Thoracic aorta (tissue), 2 donors: ENCODE measurements around the gene SLC25A13. TPM values are rescaled to one million over a fixed set of nuclear protein-coding genes. Genes with fewer than 3 reads are reported as not detected.

Source experiments
- ATAC-seq: fragments of 150-250 bp; one replicate; pipeline ENCODE4 v1.8.0; 2017; ENCODE audit warnings: low read depth; ENCODE audit not compliant: insufficient number of reproducible peaks, low FRiP score
- DNase-seq: peaks from one replicate; pipeline ENCODE4 v3.0.0-alpha.2; 2020; ENCODE audit warnings: low spot score
- H3K27ac ChIP-seq, 2 donors: fragments of 200-600 bp; sonication (generic); 1 replicate in 1 of 2; 2 replicates in 1 of 2; pipeline ENCODE4 v1.5.1; 2016; ENCODE audit warnings: mild to moderate bottlenecking in 2 of 2, moderate library complexity in 2 of 2
- H3K27me3 ChIP-seq: fragments of 200-600 bp; sonication (generic); replicated peaks from 2 replicates; pipeline ENCODE4 v1.6.0; 2016; ENCODE audit warnings: mild to moderate bottlenecking; ENCODE audit not compliant: insufficient read depth
- H3K36me3 ChIP-seq: fragments of 200-600 bp; sonication (generic); one replicate; pipeline ENCODE4 v1.5.1; 2016
- H3K4me1 ChIP-seq, 2 donors: fragments of 200-600 bp; sonication (generic); 1 replicate in 1 of 2; 2 replicates in 1 of 2; pipeline versions ENCODE4 v1.5.1 to v1.6.0; 2016; ENCODE audit warnings: low read depth in 2 of 2, mild to moderate bottlenecking in 1 of 2; ENCODE audit not compliant: control insufficient read depth in 1 of 2
- H3K4me3 ChIP-seq: fragments of 200-600 bp; sonication (generic); 2 replicates; pipeline ENCODE4 v1.5.1; 2016; ENCODE audit warnings: mild to moderate bottlenecking
- H3K9me3 ChIP-seq: fragments of 200-600 bp; sonication (generic); 2 replicates; pipeline ENCODE4 v1.5.1; 2016
- CTCF ChIP-seq: fragments of 200-600 bp; sonication (generic); IDR thresholded peaks from one replicate; pipeline ENCODE4 v1.5.1; 2019; ENCODE audit warnings: antibody characterized with exemption
- total RNA-seq, 2 donors: library from RNA; depleted of rRNA; stranded (reverse); fragments of >200 nt; gene quantifications; one replicate each; pipeline versions ENCODE4 v1.1.0 to v1.2.3, GENCODE V29; 2016

SLC25A13 gene
- total RNA-seq, 2 donors from 2014 or later = 18.5 to 24.2 TPM

- no peaks in the 10 kb centered on the region for H3K9me3 ChIP-seq
- H3K27me3 ChIP-seq = no peaks in the 10 kb centered on the region
- no peaks in the 10 kb centered on the region for H3K4me1 ChIP-seq
- peaks cover 3% of the 10 kb centered on the region for H3K36me3 ChIP-seq
- TF ChIP-seq CTCF = no peak
- no peak overlapping the region for H3K27ac ChIP-seq
- ATAC-seq (no peak), DNase-seq (no peak)
- no peak overlapping the region for H3K4me3 ChIP-seq
Measured at GRCh38 chr7:96266580-96266979, 55.3 kb downstream of the SLC25A13 start.

- ATAC-seq (no peak), DNase-seq (no peak)
- Histone ChIP-seq H3K27me3 (no peaks in the 10 kb centered on the region), H3K4me3 (no peak overlapping the region), H3K27ac (no peak overlapping the region), H3K36me3 (peaks cover 3% of the 10 kb centered on the region), H3K4me1 (no peaks in the 10 kb centered on the region), H3K9me3 (no peaks in the 10 kb centered on the region)
- TF ChIP-seq CTCF = no peak
Measured at GRCh38 chr7:96266015-96266414, 55.9 kb downstream of the SLC25A13 start.

GRCh38 chr7:96253964-96254363 lies 67.9 kb downstream of the SLC25A13 start:
- H3K4me3 ChIP-seq = no peak overlapping the region
- peaks cover 8% of the 10 kb centered on the region for H3K9me3 ChIP-seq
- DNase-seq (no peak), ATAC-seq (no peak)
- no peaks in the 10 kb centered on the region for H3K36me3 ChIP-seq
- no peak overlapping the region for H3K27ac ChIP-seq
- no peaks in the 10 kb centered on the region for H3K4me1 ChIP-seq
- H3K27me3 ChIP-seq = no peaks in the 10 kb centered on the region
- no peak for TF ChIP-seq CTCF

GRCh38 chr7:96253441-96253840 lies 68.5 kb downstream of the SLC25A13 start:
- no peak for TF ChIP-seq CTCF
- Histone ChIP-seq H3K27me3 (no peaks in the 10 kb centered on the region), H3K4me1 (no peaks in the 10 kb centered on the region), H3K27ac (no peak overlapping the region), H3K4me3 (no peak overlapping the region), H3K36me3 (no peaks in the 10 kb centered on the region), H3K9me3 (peaks cover 8% of the 10 kb centered on the region)
- ATAC-seq = no peak
- DNase-seq = no peak

- no peaks in the 10 kb centered on the region for H3K36me3 ChIP-seq
- H3K27me3 ChIP-seq = no peaks in the 10 kb centered on the region
- H3K4me3 ChIP-seq = no peak overlapping the region
- ATAC-seq (no peak), DNase-seq (no peak)
- no peak for TF ChIP-seq CTCF
- no peak overlapping the region for H3K27ac ChIP-seq
- H3K9me3 ChIP-seq = no peaks in the 10 kb centered on the region
- H3K4me1 ChIP-seq = peaks cover 0 to 13% of the 10 kb centered on the region in 2 donors
Measured at GRCh38 chr7:96250776-96251361, 71.0 kb downstream of the SLC25A13 start.
